Heart left ventricle (tissue), 13 donors: ENCODE measurements around the gene NAT8L.

ENCODE experiments used
- POLR2A ChIP-seq, 2 donors: fragments of 450-650 bp; IDR thresholded peaks; one replicate each; pipeline ENCODE4 v1.6.1; 2017; ENCODE audit warnings: antibody characterized with exemption in 2 of 2, mild to moderate bottlenecking in 2 of 2, moderate library complexity in 2 of 2
- TF ChIP-seq, protein P1 (sequence below), 12 donors: fragments of 200-600 bp; sonication (generic) in 4 of 12; IDR thresholded peaks; one replicate each; pipeline versions ENCODE4 v1.5.0 to v1.8.0; 2018 to 2022; ENCODE audit warnings: antibody characterized with exemption in 12 of 12, mild to moderate bottlenecking in 5 of 12
- donor health status: ischemic (EF 13 %, LVEDD 7.1; RV severe dilation, severe dysfunction).
- donor health status: DM: no; HTN: yes; CAD: no.
- donor health status: DM: no; HTN: no; CAD: no.
- donor health status: ischemic (EF 25% LVEDD 6.9; RV normal size, moderate dysfunction).
- donor health status: ischemic (EF 25% LVEDD 5.7; RV mildly dilated, moderate dysfunction).
- donor health status: ischemic (EF 35%, LVEDD 5.7; RV mildly dilated, moderate dysfunction).
- donor health status: nonischemic (EF 11% LVEDD 7.7; RV severe dilation, severe dysfunction).
- donor health status: DM: yes; HTN: yes; CAD: no.
- donor health status: PGD.
- donor health status: ischemic (EF 29% LVEDD 5.4; RV normal size, mild dysfunction).
- donor health status: nonischemic (EF 23%, LVEDD 6.1; RV moderate dilation, normal function).

DNA sequence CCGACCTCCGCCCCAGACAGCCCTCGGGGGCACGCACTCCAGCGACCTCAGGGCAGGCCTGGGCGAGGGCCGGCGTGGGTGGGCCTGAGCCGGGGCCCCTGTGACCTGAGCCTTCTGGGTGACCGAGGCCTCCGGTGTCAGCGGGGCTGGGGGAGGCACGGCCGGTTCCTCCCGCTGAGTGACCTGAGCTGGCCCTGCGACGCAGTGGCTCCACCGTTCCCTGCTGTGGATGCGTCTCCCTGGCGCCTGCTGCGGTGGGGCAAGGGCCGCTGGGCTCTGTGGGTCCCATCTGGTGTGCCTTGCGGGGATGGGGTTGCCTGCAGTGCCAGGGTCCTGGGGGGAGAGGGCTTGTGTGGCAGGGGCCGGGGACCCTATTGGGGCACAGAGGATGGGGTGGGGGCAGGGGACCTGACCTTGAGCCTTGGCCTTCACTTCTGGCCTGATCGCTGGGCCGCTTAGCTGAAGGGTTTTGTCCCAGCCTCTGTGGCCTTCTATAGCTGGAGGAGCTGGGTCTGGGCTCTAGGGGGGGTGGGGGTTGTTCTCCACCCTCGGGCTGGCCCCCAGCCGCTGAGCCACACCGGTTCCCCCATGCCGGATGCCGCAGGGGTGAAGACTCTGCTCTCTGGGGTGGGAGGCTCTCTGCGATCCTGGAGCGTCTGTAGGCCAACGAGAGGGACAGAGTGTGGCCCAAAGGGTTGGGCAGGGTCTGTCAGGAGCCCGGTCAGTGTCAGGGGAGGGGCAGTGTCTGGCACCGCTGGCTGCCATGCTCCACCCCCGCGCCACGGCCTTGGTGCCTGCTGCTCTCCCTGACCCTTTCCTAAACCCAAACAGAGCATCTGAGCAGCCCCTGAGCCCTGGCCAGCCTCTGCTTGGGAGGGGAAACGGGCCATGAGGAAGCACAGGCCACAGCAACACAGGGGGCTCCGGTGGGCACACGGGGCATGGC is 2.3 kb downstream of the NAT8L start:
- TF ChIP-seq, protein P1, sequence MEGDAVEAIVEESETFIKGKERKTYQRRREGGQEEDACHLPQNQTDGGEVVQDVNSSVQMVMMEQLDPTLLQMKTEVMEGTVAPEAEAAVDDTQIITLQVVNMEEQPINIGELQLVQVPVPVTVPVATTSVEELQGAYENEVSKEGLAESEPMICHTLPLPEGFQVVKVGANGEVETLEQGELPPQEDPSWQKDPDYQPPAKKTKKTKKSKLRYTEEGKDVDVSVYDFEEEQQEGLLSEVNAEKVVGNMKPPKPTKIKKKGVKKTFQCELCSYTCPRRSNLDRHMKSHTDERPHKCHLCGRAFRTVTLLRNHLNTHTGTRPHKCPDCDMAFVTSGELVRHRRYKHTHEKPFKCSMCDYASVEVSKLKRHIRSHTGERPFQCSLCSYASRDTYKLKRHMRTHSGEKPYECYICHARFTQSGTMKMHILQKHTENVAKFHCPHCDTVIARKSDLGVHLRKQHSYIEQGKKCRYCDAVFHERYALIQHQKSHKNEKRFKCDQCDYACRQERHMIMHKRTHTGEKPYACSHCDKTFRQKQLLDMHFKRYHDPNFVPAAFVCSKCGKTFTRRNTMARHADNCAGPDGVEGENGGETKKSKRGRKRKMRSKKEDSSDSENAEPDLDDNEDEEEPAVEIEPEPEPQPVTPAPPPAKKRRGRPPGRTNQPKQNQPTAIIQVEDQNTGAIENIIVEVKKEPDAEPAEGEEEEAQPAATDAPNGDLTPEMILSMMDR (IDR thresholded peaks at IDR 0.05): no peak
- TF ChIP-seq POLR2A (IDR thresholded peaks at IDR 0.05): no peak
